HL-60 (cell line): ENCODE results near the gene TMEM161A.
A peak's percentile ranks its signal among the peaks of the same experiment; 100 is the strongest.

Source experiments
- DNase-seq, 2 experiments: peaks; one replicate each; pipeline ENCODE4 v3.0.0-alpha.2; 2010 to 2020; ENCODE audit warnings: low read depth in 1 of 2, low spot score in 1 of 2
- H3K27ac ChIP-seq: fragments of 250-450 bp; sonication (Bioruptor Pico); replicated peaks from 2 replicates; pipeline ENCODE4 v1.5.1; 2020; ENCODE audit warnings: mild to moderate bottlenecking, moderate library complexity
- H3K27me3 ChIP-seq: fragments of 250-450 bp; sonication (Bioruptor Pico); 2 replicates; pipeline ENCODE4 v1.5.1; 2021; ENCODE audit warnings: mild to moderate bottlenecking, moderate library complexity; ENCODE audit not compliant: insufficient read depth, poor library complexity, severe bottlenecking
- H3K4me3 ChIP-seq: replicated peaks from 2 replicates; pipeline ENCODE4 v1.5.1; 2011; ENCODE audit warnings: mild to moderate bottlenecking, control low read depth, low read length; ENCODE audit not compliant: insufficient read depth
- CTCF ChIP-seq: IDR thresholded peaks from one replicate; pipeline ENCODE4 v1.5.1; 2011; ENCODE audit warnings: low read length, control low read depth, inconsistent platforms; ENCODE audit not compliant: insufficient read depth
- GABPA ChIP-seq: IDR thresholded peaks from 2 replicates; pipeline ENCODE4 v1.6.1; 2012; ENCODE audit warnings: low read depth
- POLR2AphosphoS5 ChIP-seq: IDR thresholded peaks from 2 replicates; pipeline ENCODE4 v1.6.1; 2012; ENCODE audit warnings: low read depth
- REST ChIP-seq: IDR thresholded peaks from 2 replicates; pipeline ENCODE4 v1.6.1; 2012; ENCODE audit warnings: low read depth; ENCODE audit not compliant: insufficient replicate concordance
- SPI1 ChIP-seq: IDR thresholded peaks from 2 replicates; pipeline ENCODE4 v1.6.1; 2012; ENCODE audit warnings: low read depth, mild to moderate bottlenecking, borderline replicate concordance

Gene TMEM161A

DNA sequence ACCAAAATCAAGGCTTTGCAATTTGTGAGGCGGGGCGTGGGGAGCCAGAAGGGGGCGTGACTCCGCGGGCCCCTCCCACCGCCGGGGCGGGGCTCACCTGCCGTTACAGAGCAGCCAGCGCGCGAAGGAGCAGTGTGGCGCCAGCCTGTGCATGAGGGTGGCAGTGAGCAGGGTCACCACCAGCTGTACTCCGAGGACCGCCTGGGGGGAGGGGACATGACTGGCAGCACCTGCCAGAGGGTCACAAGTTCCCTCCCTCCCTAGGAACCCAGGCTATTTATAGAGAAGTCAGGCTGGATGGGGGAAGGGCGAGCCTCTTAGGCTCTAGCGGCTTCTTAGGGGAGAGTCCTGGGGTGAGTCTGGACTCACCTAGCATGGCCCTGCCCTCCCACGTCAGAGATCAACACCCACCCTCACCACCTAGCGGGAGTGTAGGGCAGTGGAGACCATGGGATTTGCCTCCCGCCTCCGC lies 3.6 kb downstream of the TMEM161A start:
- TF ChIP-seq REST = no peak
- no peak for TF ChIP-seq CTCF
- no peak for TF ChIP-seq POLR2AphosphoS5
- no peak for TF ChIP-seq GABPA
- TF ChIP-seq SPI1 = no peak
- Histone ChIP-seq H3K27me3 (no peaks in the 10 kb centered on the region), H3K27ac (no peak overlapping the region), H3K4me3 (no peak overlapping the region)
- DNase-seq = peak; percentile 25 to 56

DNA sequence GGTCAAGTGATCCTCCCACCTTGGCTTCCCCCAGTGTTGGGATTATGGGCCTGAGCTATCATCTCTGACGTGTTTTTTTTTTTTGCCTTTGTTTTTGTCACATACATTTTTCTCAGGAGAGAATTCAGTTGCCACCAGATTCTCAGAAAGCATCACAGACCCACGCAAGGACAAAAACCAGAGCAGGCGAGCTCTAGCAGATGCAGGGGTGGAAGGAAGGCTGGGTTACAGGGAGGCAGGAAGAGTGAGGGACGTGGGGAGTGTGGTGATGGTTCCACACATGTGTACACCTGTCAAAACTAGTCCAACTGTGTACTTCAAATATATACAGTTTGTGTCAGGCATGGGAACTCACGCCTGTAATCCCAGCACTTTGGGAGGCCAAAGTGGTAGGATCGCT lies 4.3 kb downstream of the TMEM161A start:
- no peaks in the 10 kb centered on the region for H3K27me3 ChIP-seq
- no peak overlapping the region for H3K4me3 ChIP-seq
- TF ChIP-seq REST (no peak), CTCF (no peak), GABPA (no peak), SPI1 (no peak), POLR2AphosphoS5 (no peak)
- H3K27ac ChIP-seq = no peak overlapping the region
- no peak for DNase-seq

- no peak for DNase-seq
- H3K27ac ChIP-seq = no peak overlapping the region
- TF ChIP-seq REST (no peak), CTCF (no peak), GABPA (no peak), POLR2AphosphoS5 (no peak), SPI1 (no peak)
- H3K4me3 ChIP-seq = no peak overlapping the region
- no peaks in the 10 kb centered on the region for H3K27me3 ChIP-seq
These were observed 5.4 kb downstream of the TMEM161A start for GRCh38 chr19:19132912-19133311.
